Suppressor macrophage (primary cell): Measurements from ENCODE around the gene XCL2.
"Not testable (repeated sequence)": the region's sequence is repeated elsewhere in the genome, so short reads cannot be mapped to it uniquely, and the experiment has no call there.

Experiments used
- DNase-seq, 4 experiments: peaks; one replicate each; pipeline ENCODE4 v3.0.0-alpha.2; 2020 to 2022

XCL2 gene

GRCh38 chr1:168556647-168557046, 12.8 kb upstream of the XCL2 start:
- no peak for DNase-seq

DNA sequence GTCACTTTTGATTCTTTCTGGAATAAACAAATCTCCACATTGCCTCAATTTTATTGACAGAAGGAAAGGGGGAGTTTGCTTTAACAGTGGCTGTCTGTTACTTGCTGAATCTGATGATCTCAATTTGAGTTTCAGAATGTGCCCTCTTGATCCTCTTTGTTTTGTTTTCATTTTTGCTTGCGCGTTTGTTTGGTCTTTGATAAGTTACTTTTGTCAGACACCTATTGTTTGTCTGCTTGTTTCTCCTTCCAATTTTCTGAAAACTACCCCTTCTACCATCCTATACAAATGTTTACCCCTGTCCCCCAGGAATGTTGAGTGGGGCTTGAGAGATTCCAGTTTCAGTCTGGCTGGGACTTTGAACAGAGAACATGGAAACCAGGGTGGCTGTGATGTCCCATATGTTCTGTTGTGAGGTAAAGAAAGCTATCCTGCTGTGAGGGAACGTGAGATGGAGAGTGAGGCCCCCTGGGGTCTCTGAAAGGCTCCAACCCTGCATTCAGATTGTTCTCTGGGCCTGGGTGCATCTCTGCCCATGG, 11.8 kb upstream of the XCL2 start:
- no peak for DNase-seq

GRCh38 chr1:168554603-168555483, 11.0 kb upstream of the XCL2 start:
- peak in 3 of 4 experiments; percentile 3 to 51 (median 41) for DNase-seq

GRCh38 chr1:168553680-168554553, 10.1 kb upstream of the XCL2 start:
- DNase-seq: peak in 1 of 4 experiments; percentile 10

GRCh38 chr1:168552961-168553360, 9.2 kb upstream of the XCL2 start:
- DNase-seq: no peak

GRCh38 chr1:168551688-168552087, 7.9 kb upstream of the XCL2 start:
- no peak for DNase-seq

- DNase-seq: no peak
Observed at GRCh38 chr1:168550971-168551370, 7.2 kb upstream of the XCL2 start.

DNA sequence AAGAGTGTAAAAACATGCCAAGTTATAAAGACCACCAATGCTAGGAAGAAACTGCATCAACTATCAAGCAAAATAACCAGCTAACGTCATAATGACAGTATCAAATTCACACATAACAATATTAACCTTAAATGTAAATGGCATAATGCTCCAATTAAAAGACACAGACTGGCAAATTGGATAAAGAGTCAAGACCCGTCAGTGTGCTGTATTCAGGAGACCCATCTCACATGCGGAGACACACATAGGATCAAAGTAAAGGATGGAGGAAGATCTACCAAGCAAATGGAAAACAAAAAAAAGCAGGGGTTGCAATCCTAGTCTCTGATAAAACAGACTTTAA, 2.7 kb upstream of the XCL2 start:
- not testable (repeated sequence) for DNase-seq

DNA sequence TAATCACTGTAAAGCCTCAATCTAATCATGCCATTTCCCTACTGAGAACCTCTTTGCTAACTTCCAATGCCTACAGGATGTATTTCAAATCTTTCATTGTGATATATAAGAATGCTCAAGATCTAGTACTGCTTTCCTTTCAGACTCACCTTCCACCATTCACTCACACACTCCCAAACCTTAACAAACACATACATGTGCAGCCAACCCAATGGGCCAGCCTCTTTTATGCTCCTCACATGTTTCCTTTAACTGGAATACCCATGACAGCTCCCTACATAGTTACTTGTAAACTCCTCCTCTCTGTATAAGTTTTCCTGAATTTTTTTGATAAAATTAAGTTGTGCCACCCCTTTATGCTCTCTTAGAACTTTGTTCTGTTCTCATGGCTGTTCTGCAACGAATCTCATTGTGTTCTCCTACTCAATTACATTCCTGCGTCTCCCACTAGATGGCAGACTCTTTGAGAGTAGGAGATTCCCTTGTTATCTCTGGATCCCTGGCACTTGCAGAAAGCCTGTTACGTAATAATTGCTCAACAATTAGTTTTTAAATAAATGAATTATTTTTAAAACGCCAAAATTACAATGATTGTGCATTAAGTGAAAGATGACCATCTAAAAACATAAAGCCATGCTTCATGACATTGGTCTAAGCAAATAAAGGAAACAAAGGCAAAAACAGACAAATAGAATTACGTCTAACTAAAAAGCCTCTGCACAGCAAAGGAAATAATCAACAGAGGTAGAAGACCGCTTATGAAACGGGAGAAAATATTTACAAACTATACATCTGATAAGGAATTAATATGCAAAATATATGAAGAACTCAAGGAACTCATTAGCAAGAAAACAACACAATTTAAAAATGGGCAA, 2.1 kb upstream of the XCL2 start:
- peak; percentile 30 to 64 (median 52) for DNase-seq

GRCh38 chr1:168542978-168543377, 819 bp downstream of the XCL2 start:
- not testable (repeated sequence) for DNase-seq

GRCh38 chr1:168540798-168541197, 3.0 kb downstream of the XCL2 start:
- DNase-seq: not testable (repeated sequence)

GRCh38 chr1:168535536-168535935, 8.3 kb downstream of the XCL2 start:
- peak in 3 of 4 experiments; percentile 14 to 29 (median 26) for DNase-seq

GRCh38 chr1:168531615-168532345, 12.0 kb downstream of the XCL2 start:
- DNase-seq: no peak

DNA sequence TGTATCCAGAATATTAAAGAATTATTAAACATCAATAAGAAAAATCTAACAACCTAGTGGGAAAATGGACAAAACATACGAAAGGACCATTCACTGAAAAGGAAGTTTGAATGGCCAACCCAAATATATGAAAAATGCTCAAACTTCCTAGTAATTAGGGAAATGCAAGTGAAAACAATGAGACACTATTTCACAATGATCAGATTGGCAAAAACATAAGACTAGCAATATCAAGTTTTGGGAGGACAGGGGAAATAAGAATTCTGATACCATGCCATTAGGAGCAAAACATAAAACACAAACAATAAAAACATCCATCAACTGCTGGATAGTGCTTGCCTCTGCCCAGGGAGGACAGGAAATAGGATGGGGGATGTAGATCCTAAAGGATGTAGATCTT, 14.3 kb downstream of the XCL2 start:
- DNase-seq: peak in 2 of 4 experiments; percentile 49 to 61

DNA sequence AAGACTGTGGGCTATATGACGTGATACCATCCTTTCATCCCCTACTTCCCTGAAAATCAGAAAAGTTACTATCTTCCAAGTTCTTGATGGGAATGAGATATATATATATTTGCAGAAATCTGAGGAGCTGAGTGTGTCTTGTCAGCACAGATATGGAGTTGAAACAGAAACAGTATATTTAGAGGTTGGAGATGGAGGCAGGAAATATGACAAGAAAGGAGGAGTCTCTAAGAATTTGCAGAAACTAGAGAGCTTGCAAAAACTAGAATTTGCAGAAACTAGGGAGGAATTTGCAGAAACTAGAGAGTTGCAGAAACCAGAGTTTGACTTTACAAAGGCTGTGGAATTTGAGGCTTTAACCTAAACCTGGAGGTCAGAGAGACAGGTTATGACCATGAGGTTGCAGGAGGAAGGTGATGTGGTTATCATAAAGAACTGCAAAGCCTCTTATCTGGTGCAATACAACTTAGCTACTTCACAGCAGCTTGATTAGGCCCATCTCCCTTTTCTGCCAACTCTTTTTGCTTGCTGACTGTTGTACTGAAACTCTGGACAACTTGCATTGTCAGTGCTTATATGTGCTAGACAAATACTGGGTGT, 22.3 kb downstream of the XCL2 start:
- peak in 1 of 4 experiments; percentile 41 for DNase-seq

GRCh38 chr1:168520832-168521231, 23.0 kb downstream of the XCL2 start:
- peak in 3 of 4 experiments; percentile 24 to 50 (median 48) for DNase-seq

GRCh38 chr1:168520052-168520751, 23.6 kb downstream of the XCL2 start:
- no peak for DNase-seq

GRCh38 chr1:168518813-168519212, 25.0 kb downstream of the XCL2 start:
- no peak for DNase-seq

GRCh38 chr1:168518201-168518689, 25.6 kb downstream of the XCL2 start:
- DNase-seq: peak in 2 of 4 experiments; percentile 22 to 41

DNA sequence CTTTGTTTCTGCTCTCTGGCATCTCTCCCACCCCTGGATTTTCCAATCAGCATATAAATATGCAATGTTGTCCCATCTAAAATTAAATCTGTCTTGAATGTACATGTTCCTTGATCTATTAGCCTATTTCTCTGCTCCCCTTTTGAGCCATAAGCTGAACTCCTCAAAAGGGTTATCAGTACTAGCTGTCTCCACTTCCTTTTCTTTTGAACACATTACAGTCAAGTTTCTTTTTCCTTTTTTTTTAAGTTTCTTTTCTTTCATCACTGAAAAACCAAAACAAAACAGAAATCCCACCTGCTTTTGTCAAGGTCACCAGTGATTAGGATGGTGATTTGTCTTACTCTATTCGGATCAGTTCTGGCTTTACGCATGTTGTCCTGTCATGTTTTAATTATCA, 29.3 kb downstream of the XCL2 start:
- DNase-seq: peak in 1 of 4 experiments; percentile 14
